Esophagus squamous epithelium (tissue), 5 donors: ENCODE data around the gene TMEM119. TPM values are rescaled to one million over a fixed set of nuclear protein-coding genes. Genes with fewer than 3 reads are reported as not detected.

Experiments
- DNase-seq: peaks from one replicate; lab custom pipeline; 2025; lab: John Stamatoyannopoulos, UW
- H3K27ac ChIP-seq, 4 donors: fragments of 200-600 bp; sonication (generic); one replicate each; pipeline ENCODE4 v1.5.1; 2016 to 2019; ENCODE audit warnings: mild to moderate bottlenecking in 1 of 4
- H3K27me3 ChIP-seq, 4 donors: fragments of 200-600 bp; sonication (generic); 1 replicate in 3 of 4; 2 replicates in 1 of 4; pipeline versions ENCODE4 v1.5.1 to v1.6.0; 2017 to 2021; ENCODE audit warnings: antibody characterized with exemption in 1 of 4
- H3K36me3 ChIP-seq, 3 donors: fragments of 200-600 bp; sonication (generic); one replicate each; pipeline ENCODE4 v1.5.1; 2016 to 2019
- H3K4me1 ChIP-seq, 3 donors: fragments of 200-600 bp; sonication (generic); one replicate each; pipeline ENCODE4 v1.5.1; 2017 to 2019
- H3K4me3 ChIP-seq, 4 donors: fragments of 200-600 bp; sonication (generic); 1 replicate in 3 of 4; 2 replicates in 1 of 4; pipeline ENCODE4 v1.5.1; 2016 to 2019; ENCODE audit warnings: mild to moderate bottlenecking in 2 of 4, moderate library complexity in 1 of 4
- H3K9me3 ChIP-seq, 3 donors: fragments of 200-600 bp; sonication (generic); one replicate each; pipeline ENCODE4 v1.5.1; 2016 to 2019
- CTCF ChIP-seq, 6 experiments: fragments of 450-650 bp in 4 of 6; fragments of 200-600 bp in 2 of 6; sonication (generic) in 2 of 6; IDR thresholded peaks; one replicate each; pipeline ENCODE4 v1.5.1; 2016 to 2019; ENCODE audit warnings: antibody characterized with exemption in 6 of 6, mild to moderate bottlenecking in 4 of 6, moderate library complexity in 4 of 6
- POLR2A ChIP-seq, 4 donors: fragments of 450-650 bp; IDR thresholded peaks; one replicate each; pipeline ENCODE4 v1.6.1; 2017; ENCODE audit warnings: antibody characterized with exemption in 4 of 4, mild to moderate bottlenecking in 4 of 4, moderate library complexity in 3 of 4
- WGBS, 2 donors: methylation state at CpG; one replicate each; pipeline ENCODE4 v1.1.5; 2018; 5-methylcytosine and 5-hydroxymethylcytosine counted together
- intact Hi-C: fragments of 100-400 bp; cut with DNase I; formaldehyde crosslinking; loops from one replicate; pipeline ENCODE4 v1.15.0; 2022
- total RNA-seq, 4 donors: library from RNA; depleted of rRNA; stranded (reverse); fragments of >200 nt; gene quantifications; one replicate each; pipeline ENCODE4 v1.1.0, GENCODE V29; 2016
- donor health status: DM: yes; HTN: yes; CAD: no.

Gene TMEM119
- total RNA-seq, 4 donors from 2014 or later = 0.08 to 4.8 (median 2.0) TPM

DNA sequence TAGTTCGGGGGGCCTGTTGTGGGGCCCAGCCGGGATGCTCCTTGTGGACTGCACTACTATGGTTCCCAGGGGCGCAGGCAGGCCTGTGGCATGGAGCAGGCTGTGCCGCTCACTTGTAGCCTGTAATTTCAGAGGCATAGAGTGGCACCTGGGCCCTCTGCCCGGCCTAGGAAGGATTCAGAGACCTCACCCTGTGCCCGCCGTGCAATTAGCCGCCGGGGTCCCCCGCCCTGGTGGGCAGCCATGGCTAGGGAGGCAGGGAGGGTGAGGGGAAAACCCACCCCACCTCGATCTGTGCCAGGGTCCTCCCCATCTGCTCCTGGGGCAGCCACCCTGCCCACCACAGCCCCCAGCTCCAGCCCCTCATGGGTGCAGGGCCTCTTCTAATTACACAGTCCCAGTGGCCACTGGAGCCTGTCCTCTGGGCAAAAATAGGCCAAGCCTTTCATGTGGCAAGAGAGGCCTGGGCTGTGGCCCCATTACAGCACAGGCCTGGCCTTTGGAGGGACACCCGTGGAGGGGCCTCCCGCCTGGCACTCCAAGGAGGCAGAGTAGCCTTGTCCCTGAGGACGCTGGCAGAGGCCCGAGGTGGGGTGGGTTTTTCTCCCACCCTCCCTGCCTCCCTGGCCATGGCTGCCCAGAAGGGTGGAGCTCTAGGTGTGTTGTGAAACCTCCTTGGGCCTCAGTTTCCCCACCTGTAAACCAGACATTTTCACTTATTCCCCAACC is 5.3 kb upstream of the TMEM119 start:
- Histone ChIP-seq H3K9me3 (no peaks in the 10 kb centered on the region), H3K4me3 (no peak overlapping the region), H3K27me3 (peaks cover 0 to 3% (median 0%) of the 10 kb centered on the region in 4 donors), H3K27ac (no peak overlapping the region), H3K36me3 (no peaks in the 10 kb centered on the region), H3K4me1 (no peaks in the 10 kb centered on the region)
- 91 to 95% methylated on average over 4 to 6 of the region's 15 CpGs for WGBS, 2 donors
- TF ChIP-seq CTCF (IDR thresholded peaks at IDR 0.05) = no peak
- no peak for TF ChIP-seq POLR2A (IDR thresholded peaks at IDR 0.05)
- intact Hi-C loops = no loop called here
- no peak for DNase-seq

- no peak for DNase-seq
- intact Hi-C loops = no loop called here
- Histone ChIP-seq H3K27ac (no peak overlapping the region), H3K9me3 (no peaks in the 10 kb centered on the region), H3K27me3 (no peaks in the 10 kb centered on the region), H3K36me3 (no peaks in the 10 kb centered on the region), H3K4me1 (no peaks in the 10 kb centered on the region), H3K4me3 (no peak overlapping the region)
- no peak for TF ChIP-seq POLR2A (IDR thresholded peaks at IDR 0.05)
- no peak for TF ChIP-seq CTCF (IDR thresholded peaks at IDR 0.05)
- 92 to 94% methylated on average over 9 of the region's 9 CpGs for WGBS, 2 donors
Measured at GRCh38 chr12:108602209-108602705, 4.4 kb upstream of the TMEM119 start.

- intact Hi-C loops = no loop called here
- no peaks in the 10 kb centered on the region for H3K36me3 ChIP-seq
- WGBS, 2 donors = 30 to 32% methylated on average over 4 of the region's 4 CpGs
Measured at GRCh38 chr12:108600702-108601007, 2.8 kb upstream of the TMEM119 start.

DNA sequence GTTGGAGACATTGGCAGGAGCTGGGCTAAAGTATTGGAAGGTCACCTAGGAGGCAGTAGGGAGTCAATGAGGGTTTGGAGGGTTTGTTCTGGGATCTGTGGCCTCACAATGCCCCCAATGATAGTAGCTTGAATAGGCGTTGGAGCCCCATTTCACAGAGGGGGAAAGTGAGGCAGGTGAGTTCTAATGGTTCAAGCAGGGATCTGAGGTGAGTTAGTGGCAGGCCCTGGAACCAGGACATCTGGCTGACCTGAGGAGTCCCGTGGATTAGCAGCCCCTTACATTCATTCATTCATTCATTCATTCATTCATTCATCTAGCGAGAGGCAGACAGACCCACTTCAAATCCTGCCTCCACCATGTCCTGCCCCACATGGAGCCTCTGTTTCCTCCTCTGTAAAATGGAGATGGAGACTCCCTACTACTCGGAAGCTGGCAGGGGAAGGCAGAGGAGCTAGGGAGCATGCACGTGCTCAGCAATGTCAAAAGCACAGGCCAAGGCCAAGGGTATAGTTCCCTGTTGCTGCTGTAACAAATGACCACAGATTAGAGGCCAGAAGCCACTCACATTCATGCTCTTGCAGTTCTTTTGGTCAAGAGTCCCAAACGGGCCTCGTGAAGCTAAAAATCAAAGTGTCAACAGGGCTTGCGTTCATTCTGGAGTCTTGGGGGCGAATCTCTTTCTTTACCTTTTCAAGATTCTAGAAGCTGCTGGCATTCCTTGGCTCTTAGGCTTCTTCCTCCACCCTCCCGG is 2.2 kb upstream of the TMEM119 start:
- Histone ChIP-seq H3K27me3 (no peaks in the 10 kb centered on the region), H3K27ac (no peak overlapping the region), H3K36me3 (no peaks in the 10 kb centered on the region), H3K4me1 (peaks cover 0 to 5% (median 0%) of the 10 kb centered on the region in 3 donors), H3K9me3 (no peaks in the 10 kb centered on the region), H3K4me3 (no peak overlapping the region)
- intact Hi-C loops = no loop called here
- TF ChIP-seq POLR2A (IDR thresholded peaks at IDR 0.05) = no peak
- TF ChIP-seq CTCF (IDR thresholded peaks at IDR 0.05) = no peak
- DNase-seq = no peak
- WGBS, 2 donors = 76 to 81% methylated on average over 7 to 8 of the region's 10 CpGs

More at GRCh38 chr12:108600702-108601007, 2.8 kb upstream of the TMEM119 start:
- Histone ChIP-seq H3K4me1 (peaks cover 0 to 5% (median 0%) of the 10 kb centered on the region in 3 donors), H3K27ac (no peak overlapping the region), H3K9me3 (no peaks in the 10 kb centered on the region), H3K4me3 (no peak overlapping the region), H3K27me3 (no peaks in the 10 kb centered on the region)
- no peak for DNase-seq
- TF ChIP-seq CTCF (IDR thresholded peaks at IDR 0.05) = no peak
- no peak for TF ChIP-seq POLR2A (IDR thresholded peaks at IDR 0.05)

- Histone ChIP-seq H3K27me3 (no peaks in the 10 kb centered on the region), H3K9me3 (no peaks in the 10 kb centered on the region), H3K36me3 (no peaks in the 10 kb centered on the region), H3K4me1 (peaks cover 0 to 5% (median 0%) of the 10 kb centered on the region in 3 donors), H3K27ac (no peak overlapping the region), H3K4me3 (no peak overlapping the region)
- DNase-seq = no peak
- 50% methylated on average over 1 of the region's 6 CpGs; no CpG with 5 or more reads in 1 of the 2 donors for WGBS, 2 donors
- TF ChIP-seq CTCF (IDR thresholded peaks at IDR 0.05) = no peak
- TF ChIP-seq POLR2A (IDR thresholded peaks at IDR 0.05) = no peak
- intact Hi-C loops = no loop called here
Measured at GRCh38 chr12:108599541-108599940, 1.7 kb upstream of the TMEM119 start.
